Activated naive CD4-positive, alpha-beta T cell treated with anti-CD3 and anti-CD28 coated beads, Interleukin-2, amount 50 U/mL, for 72 hours (primary cell): Measurements from ENCODE around the gene RXRA. TPM values are rescaled to one million over a fixed set of nuclear protein-coding genes. Genes with fewer than 3 reads are reported as not detected.

Source experiments
- ATAC-seq, 2 donors: fragments of 150-1000 bp; cut with Tn5 transposase; 2 replicates each; pipeline ENCODE4 v1.10.0; 2021; ENCODE audit warnings: mild to moderate bottlenecking in 2 of 2, moderate library complexity in 2 of 2
- DNase-seq, 2 donors: peaks; one replicate each; pipeline ENCODE4 v3.0.0; 2021 to 2022; ENCODE audit warnings: low spot score in 2 of 2
- H3K27ac Mint-ChIP-seq, 2 donors: one replicate each; pipeline ENCODE4 v1.8.0; 2022; ENCODE audit warnings: mild to moderate bottlenecking in 2 of 2, mixed read lengths in 2 of 2
- H3K36me3 Mint-ChIP-seq, 2 donors: one replicate each; pipeline ENCODE4 v1.8.0; 2022; ENCODE audit warnings: mixed read lengths in 2 of 2
- H3K9me3 Mint-ChIP-seq, 2 donors: one replicate each; pipeline ENCODE4 v1.8.0; 2022; ENCODE audit warnings: mixed read lengths in 2 of 2
- total RNA-seq, 2 donors: library from RNA; stranded (reverse); gene quantifications; one replicate each; pipeline ENCODE4 v1.2.3, GENCODE V29; 2022

RXRA gene
- total RNA-seq, 2 donors from 2014 or later: 0.25 to 7.9 TPM

DNA sequence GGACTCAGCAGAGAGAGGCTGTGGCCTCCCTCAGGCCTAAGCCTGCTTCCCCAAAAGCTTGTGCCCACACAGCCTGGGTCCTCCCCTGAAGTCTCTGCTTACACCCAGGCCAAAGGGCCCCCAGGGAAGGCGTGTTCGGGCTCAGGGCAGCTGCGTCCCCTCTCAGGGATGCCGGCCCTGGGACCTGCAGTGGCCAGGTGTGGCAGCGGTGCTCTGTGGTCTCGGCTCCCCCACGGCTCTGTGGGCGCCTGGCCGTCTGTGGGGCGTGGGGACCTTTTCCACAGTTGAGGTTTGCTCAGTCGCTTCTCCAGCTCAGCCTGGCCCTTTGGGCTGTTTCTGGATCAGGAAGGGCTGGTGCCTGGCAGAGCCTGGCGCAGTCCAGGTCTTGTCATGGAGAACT, 75.9 kb downstream of the RXRA start:
- peaks cover 0 to 4% of the 10 kb centered on the region in 2 donors for H3K9me3 Mint-ChIP-seq
- DNase-seq: no peak
- peaks cover 8 to 11% of the 10 kb centered on the region in 2 donors for H3K36me3 Mint-ChIP-seq
- ATAC-seq: no peak
- H3K27ac Mint-ChIP-seq: no peak overlapping the region

DNA sequence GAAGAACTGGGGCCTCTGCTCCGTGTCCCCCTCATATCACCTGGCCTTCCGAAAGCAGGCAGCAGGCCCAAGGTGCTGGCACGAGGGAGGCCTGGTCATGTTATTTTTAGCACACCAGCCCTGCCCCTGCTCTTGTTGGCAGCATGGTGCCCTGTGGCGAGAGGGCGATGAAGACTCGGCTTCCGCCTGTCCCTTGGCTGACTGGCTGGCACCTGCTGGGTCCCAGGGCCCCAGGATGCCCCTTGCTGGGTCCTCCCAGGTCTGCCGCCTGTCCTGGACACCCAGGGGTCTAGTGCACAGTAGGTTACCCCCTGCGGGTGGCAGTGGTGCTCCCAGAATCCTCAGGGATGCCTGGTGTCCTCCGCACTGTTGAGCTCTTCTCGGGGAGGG, 77.0 kb downstream of the RXRA start:
- Mint-ChIP-seq H3K27ac (no peak overlapping the region), H3K36me3 (peaks cover 8 to 11% of the 10 kb centered on the region in 2 donors), H3K9me3 (peaks cover 0 to 4% of the 10 kb centered on the region in 2 donors)
- no peak for ATAC-seq
- no peak for DNase-seq

DNA sequence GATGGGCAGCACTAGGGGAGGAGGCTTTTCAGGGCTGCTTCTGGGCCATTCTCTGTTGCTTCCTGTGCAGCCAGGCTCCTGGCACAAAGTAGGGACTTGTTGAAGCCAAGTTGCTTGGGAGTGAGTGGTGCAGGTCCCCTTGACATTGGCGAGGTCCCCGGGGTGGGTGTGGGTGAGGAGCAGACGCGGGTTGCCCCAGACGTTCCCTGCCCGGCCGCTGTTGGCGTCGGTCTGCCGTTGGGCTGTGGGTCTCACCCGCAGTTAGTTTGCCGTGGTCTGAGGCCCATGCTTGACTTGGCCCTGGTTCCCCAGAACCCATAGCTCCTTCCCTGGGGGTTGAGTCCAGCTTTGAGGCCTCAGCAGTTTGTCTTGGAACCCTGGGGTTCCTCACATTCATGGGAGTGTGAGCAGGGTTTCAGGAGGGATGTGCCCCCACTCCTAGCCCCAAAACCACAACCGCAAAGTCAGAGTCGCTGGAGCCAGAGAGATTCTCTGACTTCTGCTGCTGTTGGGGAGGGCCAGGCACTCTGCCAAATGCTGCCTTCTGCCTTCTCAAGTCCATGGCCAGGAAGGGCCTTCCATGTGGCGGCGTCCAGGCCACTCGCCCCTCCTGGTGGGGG, 77.5 kb downstream of the RXRA start:
- DNase-seq (no peak), ATAC-seq (peak in 1 of 2 donors; percentile 21)
- Mint-ChIP-seq H3K27ac (no peak overlapping the region), H3K36me3 (peaks cover 8 to 11% of the 10 kb centered on the region in 2 donors), H3K9me3 (peaks cover 0 to 4% of the 10 kb centered on the region in 2 donors)

DNA sequence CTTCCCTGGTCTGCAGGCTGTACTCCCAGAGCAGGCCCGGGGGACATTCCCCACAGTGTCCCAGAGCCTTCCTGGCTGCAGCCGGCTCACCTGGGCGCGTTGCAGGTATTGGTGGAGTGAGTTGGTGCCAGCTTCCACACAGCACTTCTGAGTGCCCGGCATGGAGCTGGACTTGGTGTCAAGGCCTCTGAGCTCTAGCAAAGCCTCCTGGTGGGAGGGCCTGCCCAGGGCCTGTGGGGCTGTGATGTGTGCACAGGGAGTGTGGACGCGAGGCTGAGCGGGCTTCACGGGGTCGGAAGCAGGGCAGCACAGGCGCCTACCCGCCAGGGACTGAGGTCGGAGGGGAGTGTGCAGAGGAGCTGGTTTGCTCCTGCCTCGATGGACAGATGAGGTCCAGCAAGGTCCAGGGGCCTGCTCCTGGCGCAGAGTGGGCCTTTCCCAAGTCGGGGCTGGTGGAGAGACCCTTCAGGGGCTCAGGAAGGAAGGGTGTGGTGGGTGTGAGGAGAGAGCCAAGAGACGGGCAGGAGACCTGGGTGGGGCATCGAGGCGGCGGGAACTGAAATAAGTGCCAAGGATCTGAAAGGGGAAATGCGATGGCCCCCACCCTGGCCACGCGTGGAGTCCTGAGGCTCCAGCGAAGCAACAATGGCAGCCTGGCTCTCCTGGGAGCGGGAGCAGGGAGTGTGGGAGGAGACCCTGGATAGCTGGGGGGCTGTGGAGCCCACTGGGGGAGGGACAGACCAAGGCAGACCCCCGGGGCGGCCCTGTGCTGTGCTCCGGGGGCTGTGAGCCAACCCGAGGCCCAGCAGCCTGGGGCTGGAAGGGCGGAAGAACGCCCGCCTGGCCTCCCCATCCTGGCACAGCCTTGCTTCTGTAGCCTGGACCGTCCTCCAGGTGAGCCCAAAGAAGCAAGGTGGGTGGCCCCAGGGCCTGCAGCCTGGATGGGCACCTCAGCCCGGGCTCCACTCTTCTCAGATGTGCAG, 78.4 kb downstream of the RXRA start:
- DNase-seq: no peak
- Mint-ChIP-seq H3K36me3 (peaks cover 2% of the 10 kb centered on the region in 2 donors), H3K9me3 (no peaks in the 10 kb centered on the region), H3K27ac (no peak overlapping the region)
- ATAC-seq: no peak

DNA sequence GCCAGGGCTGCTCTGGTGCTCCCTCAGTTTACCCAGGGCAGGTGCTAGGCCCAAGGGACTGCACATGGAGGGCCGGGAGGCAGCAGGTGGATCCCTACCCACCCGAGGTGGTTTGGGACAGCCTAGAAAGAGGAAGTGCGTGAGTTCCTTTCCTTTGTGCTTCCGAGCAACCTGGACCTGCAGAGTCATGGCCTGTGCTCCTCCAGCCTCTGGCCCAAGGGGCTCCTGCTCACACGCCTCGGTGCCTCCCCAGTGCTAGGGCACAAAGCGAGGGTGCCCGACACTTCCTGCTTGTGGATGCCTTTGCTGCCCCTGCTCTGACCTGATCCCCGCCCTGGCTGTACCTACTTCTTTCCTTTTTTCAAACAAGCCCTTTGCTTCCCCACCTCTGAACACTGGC, 79.3 kb downstream of the RXRA start:
- no peak for DNase-seq
- H3K27ac Mint-ChIP-seq: no peak overlapping the region
- no peaks in the 10 kb centered on the region for H3K36me3 Mint-ChIP-seq
- no peak for ATAC-seq
- H3K9me3 Mint-ChIP-seq: no peaks in the 10 kb centered on the region

DNA sequence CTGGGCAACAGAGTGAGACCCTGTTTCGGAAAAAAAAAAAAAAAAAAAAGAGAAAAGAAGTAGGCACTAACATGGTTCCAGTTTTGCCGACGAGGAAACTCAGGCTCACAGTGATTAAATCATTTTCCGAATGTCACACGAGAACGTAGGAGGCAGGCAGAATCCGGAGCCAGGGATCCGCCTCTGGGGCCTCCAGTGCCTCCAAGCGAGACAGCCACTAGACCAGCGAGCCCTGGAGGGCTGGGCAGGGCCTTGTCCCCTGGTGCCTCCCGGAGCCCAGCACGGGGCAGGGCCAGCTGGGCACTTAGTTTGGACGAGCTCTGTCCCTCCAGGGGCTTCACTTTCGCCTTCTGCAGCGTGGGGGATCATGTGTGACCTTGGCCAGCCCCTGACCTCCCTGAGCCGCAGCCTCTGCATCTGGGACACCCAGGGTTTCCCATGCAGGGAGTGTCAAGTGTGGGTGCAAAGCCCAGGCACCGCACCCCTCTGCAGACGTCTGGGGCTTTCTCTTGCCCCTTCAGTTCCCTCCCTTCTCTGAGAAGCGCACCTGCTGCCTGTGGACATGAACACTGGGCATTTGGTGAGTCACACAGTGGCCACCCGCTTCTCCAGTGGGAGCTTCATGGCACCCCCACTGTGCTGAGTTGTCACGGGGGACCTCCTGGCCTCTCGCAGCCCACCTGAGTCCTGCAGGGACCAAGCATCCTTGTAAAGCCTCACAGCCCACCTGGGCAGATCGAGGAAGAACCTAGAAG, 80.3 kb downstream of the RXRA start:
- no peaks in the 10 kb centered on the region for H3K9me3 Mint-ChIP-seq
- ATAC-seq (peak in 1 of 2 donors; percentile 2), DNase-seq (no peak)
- H3K27ac Mint-ChIP-seq: no peak overlapping the region
- H3K36me3 Mint-ChIP-seq: no peaks in the 10 kb centered on the region

DNA sequence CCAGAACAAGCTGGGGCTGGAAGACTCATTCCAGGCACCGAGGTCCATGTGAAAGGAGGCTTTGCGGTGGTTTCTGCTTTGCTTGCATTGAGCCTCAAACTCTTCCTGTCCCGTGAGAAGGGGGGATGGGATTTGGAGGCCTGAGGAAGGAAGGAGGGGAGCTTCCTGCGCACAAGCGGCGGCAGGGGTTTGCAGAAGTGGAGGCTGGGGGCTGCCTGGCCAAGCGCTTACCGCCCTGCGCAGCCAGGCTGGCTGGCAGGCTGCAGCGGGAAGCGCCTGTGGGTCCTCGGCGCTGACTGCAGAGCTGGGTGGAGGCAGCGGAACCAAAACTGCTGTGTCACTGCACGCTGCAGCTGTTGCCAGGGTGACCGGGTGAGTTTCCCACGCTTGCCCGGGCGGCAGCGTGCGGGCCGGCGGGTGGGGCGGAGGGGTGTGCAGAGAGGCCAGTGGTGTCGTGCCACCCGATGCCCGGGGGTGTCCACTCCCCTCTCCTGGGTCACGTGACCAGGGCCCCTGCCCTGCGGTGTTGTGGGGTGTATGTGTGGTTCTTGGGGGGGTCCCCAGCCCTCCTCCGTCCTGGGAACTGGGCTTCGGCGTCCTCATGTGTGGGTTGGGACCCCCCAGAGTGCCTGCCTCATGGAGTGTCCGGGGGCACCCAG, 81.0 kb downstream of the RXRA start:
- Mint-ChIP-seq H3K9me3 (no peaks in the 10 kb centered on the region), H3K27ac (no peak overlapping the region), H3K36me3 (no peaks in the 10 kb centered on the region)
- peak; percentile 81 to 86 for ATAC-seq
- DNase-seq: peak; percentile 67 to 70

DNA sequence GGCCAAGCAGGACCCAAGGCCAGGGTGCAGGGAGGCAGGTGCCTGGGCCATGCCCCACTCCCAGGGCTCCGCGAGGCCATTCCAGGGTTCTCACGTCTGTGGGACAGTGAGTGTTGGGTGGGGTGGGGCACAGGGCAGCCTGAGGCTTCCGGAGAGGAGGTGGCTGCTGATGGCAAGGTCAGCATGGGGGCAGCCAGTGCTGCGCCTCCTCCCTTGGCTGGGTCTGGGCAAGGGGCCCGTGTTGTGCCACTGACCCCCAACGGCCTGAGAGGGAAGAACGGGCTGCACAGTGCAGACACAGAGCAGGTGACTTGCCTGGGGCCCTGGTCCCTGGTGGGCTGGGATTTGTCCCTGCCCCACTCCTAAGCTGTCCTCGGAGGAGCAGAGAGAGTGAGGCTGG, 82.1 kb downstream of the RXRA start:
- H3K36me3 Mint-ChIP-seq: no peaks in the 10 kb centered on the region
- no peak for ATAC-seq
- no peak overlapping the region for H3K27ac Mint-ChIP-seq

DNA sequence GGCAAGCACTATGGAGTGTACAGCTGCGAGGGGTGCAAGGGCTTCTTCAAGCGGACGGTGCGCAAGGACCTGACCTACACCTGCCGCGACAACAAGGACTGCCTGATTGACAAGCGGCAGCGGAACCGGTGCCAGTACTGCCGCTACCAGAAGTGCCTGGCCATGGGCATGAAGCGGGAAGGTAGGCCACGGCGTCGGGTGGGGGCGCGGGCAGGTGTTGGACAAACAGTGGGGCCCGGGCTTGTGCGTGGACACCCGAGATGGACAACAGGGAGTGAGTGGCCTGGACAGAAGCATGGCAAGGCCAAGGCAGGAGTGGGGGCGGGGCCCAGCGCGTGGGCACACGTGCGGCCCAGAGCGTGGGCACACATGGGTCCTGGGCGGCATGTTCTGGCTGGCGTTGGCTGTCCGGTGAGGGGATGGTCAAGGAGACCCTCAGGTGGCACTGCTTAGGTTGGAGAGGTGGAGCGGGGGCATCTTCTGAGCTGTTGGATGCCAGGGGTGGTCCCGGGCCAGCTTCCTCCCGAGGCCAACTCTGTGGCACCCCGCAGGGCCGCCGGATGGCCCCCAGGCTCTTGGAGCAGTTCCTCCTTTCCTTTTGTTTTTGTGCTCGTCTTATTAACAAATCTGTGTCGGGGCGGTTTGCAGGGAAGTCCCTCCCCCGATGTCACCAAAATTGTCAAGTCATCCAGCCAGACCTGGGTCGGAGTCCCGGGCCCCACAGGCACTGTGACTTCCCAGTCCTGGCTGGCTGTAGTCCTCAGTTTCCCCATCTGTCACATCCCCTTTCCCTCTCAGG, 82.9 kb downstream of the RXRA start:
- no peak for DNase-seq
- H3K9me3 Mint-ChIP-seq: no peaks in the 10 kb centered on the region
- no peaks in the 10 kb centered on the region for H3K36me3 Mint-ChIP-seq
- no peak overlapping the region for H3K27ac Mint-ChIP-seq
- no peak for ATAC-seq

More for the DNA sequence above, 82.1 kb downstream of the RXRA start:
- no peaks in the 10 kb centered on the region for H3K9me3 Mint-ChIP-seq
- DNase-seq: no peak

DNA sequence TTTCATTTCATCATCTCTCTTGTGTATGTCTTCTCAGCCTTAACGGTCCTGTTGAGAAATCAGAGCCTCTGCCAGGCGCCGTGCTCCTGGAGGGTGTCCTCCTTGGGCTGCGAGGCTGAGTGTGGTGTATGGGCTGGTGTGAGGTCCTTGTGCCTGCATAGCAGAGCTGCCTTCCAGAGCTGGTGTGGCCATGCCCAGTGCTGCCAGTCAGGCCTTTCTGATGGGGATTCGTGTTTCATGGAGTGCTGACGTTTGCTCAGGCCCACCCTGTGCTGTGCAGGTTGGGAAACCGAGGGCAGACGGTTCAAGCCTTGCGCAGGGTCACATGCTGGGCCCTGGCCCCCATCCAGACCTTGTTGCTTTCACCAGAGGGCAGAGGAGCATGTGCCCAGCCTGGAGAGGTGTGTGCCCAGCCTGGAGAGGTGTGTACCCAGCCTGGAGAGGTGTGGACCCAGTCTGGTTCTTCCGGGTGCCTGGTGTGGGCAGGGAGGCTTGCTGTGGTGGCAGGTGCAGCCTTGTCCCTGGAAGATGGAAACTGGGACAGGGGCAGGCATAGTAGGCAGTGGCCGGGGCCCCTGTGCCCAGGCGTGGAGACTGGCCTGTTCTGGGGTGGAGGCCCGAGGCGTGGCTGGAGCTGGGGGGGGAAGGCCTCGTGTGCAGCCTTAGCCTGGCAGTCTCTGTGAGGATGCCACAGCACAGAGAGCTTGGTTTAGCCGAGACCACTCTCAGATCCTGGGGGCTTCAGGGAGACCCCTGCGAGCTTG, 84.0 kb downstream of the RXRA start:
- H3K9me3 Mint-ChIP-seq: no peaks in the 10 kb centered on the region
- DNase-seq (no peak), ATAC-seq (no peak)
- H3K36me3 Mint-ChIP-seq: no peaks in the 10 kb centered on the region
- H3K27ac Mint-ChIP-seq: no peak overlapping the region

DNA sequence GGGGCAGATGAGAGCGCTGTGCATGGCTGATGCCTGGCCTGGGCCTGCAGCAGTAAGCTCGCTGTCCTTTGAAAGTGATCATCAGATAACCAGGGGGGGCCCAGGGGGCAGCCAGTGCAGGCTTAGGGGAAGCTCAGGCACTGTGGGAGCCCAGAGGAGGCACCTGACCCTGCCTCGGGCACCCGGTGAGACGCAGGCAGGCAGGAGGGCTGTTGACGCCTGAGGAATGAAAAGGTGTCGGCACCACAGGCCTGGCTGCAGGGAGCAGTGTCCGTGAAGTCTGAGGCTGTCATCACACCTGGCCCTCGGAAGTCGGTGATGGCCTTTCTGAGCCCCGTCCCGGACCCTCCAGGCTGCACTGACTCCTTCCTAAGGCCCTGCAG, 84.6 kb downstream of the RXRA start:
- no peak for DNase-seq
- no peak for ATAC-seq
- Mint-ChIP-seq H3K27ac (no peak overlapping the region), H3K9me3 (no peaks in the 10 kb centered on the region), H3K36me3 (no peaks in the 10 kb centered on the region)

DNA sequence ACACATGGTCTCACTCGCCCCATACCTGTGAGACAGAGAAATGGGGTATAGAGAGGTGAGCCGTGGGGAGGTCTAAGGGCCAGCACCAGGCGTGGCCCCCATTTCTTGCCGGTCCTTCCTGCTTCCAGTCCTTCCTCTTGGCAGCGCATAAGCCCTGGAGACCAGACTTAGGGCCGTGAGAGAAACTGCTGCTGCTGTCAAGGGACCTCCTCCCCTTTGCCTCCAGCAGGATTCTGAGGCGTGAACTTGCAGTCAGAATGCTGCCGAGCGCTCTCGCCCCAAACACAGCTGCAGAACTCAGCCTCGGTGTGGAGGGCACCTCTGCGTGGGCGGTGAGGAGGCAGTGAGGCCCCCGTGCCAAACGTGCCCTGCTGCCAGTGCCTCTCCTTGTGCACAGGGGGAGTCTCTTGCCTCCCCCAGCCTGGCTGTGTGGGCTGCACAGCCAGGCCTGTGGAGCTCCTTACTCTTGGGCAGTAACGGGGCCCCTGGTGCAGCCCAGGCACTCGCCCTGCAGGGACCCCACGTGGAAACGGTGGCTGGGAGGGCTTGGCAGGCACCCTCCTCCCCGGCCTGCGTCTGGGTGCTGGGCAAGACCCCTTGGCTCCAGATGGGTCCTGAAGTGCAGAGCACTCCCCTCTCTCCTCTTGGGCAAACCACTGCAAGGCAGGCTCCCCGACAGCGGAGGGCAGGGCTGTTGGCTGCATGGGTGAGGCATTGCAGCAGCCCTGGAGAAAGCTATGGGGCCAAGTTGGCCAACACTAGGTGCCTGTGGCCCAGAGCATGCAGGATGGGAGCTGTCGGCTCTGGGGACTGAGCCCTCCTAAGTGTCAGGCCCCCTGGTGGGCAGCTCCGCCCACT, 85.4 kb downstream of the RXRA start:
- Mint-ChIP-seq H3K9me3 (no peaks in the 10 kb centered on the region), H3K27ac (no peak overlapping the region), H3K36me3 (no peaks in the 10 kb centered on the region)
- DNase-seq (no peak), ATAC-seq (no peak)

DNA sequence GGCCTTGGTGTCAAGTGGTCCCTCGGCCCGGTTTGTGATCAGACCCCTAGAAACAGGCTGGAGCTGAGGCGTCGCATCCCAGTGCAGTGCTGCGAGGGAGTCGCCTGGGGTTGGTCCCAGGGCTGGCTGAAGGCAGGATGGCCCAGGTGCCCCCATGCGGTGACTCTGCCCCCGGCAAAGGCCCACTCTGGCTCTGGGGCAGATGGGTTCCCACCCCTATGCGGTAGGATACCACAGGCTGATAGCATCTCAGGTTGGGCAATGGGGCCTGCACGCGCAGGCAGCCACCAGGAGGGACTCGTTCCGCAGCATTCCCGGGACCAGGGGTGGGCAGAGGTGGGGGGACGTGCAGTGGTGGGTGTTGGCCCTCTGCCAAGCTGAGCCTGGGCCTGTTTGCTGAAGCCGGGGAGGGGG, 86.0 kb downstream of the RXRA start:
- no peak for DNase-seq
- no peaks in the 10 kb centered on the region for H3K36me3 Mint-ChIP-seq
- H3K9me3 Mint-ChIP-seq: no peaks in the 10 kb centered on the region
- H3K27ac Mint-ChIP-seq: no peak overlapping the region
- no peak for ATAC-seq

DNA sequence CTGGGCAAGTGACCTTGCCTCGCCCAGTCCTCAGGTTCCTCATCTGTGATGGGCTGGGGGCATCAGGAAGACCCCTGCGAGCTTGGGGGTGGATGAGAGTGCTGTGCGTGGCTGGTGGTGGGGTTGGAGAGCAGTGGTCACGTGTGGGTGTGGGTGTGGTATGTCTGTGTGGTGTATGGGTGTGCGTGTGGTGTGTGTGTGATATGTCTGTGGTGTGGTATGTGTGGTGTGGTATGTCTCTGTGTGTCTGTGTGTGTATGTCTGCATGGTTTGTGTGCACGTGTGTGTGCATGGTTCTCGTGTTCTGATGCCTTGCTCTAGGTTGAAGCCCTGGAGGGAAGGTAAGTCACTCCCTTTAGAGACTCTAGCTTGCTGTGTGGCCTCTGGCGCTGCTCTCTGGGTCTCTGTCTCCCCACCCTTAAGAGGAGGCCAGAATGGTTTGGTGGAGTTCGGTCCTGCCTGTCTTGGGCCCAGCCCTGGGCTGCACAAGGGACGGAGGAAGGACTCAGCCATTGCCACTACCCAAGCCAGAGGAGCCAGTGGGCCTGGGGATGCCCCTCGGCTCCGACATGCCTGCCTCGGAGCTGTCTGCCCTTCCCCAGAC, 87.0 kb downstream of the RXRA start:
- ATAC-seq (no peak), DNase-seq (no peak)
- Mint-ChIP-seq H3K9me3 (no peaks in the 10 kb centered on the region), H3K27ac (no peak overlapping the region), H3K36me3 (no peaks in the 10 kb centered on the region)
